ENCODE results near the gene FAM3C. TPM values are rescaled to one million over a fixed set of nuclear protein-coding genes. Genes with fewer than 3 reads are reported as not detected.
A peak's percentile ranks its signal among the peaks of the same experiment; 100 is the strongest.

Gene FAM3C
- total and polyA plus RNA-seq, 10 of the 15 experiments (the other 5 are each of a cell fraction or from before 2014, with no cell fraction given), result 11.0 to 110 (median 27.8) TPM

- no peak; the same call in 1 of the 2 replicates for TF ChIP-seq MLLT1 (IDR thresholded peaks at IDR 0.05)
- TF ChIP-seq TARDBP (IDR thresholded peaks at IDR 0.05; ENCODE audit: borderline replicate concordance), result no peak
- no peak for TF ChIP-seq HDGF (IDR thresholded peaks at IDR 0.05)
- TF ChIP-seq TCF7 (IDR thresholded peaks at IDR 0.05; ENCODE audit: borderline replicate concordance), result no peak
Observed at GRCh38 chr7:121384265-121384664, 11.8 kb downstream of the FAM3C start (continued).

GRCh38 chr7:121383235-121383910 is 12.7 kb downstream of the FAM3C start:
- no peaks in the 10 kb centered on the region; the same call in 1 of the 3 replicates for H3K9me3 ChIP-seq (replicated peaks; ENCODE audit: control insufficient read depth, insufficient read depth, low read length)
- ChIA-PET POLR2A (interaction anchor here (0.6 to 8.7 kb wide), 5 partner anchors 10 to 122 kb away, joined by 3 to 81 read pairs (median 7); partner anchors contain the start of gene FAM3C), SMC1A (ENCODE audit: uncharacterized antibody, unreplicated experiment) (interaction anchor here (0.9 to 13.5 kb wide), 8 partner anchors 8 to 164 kb away, joined by 3 to 281 read pairs (median 14); partner anchors contain the start of gene FAM3C), CTCF (interaction anchor here (1.1 to 12.1 kb wide), 7 partner anchors 9 to 147 kb away, joined by 3 to 87 read pairs (median 5); partner anchors contain the start of gene FAM3C), RAD21 (ENCODE audit: unreplicated experiment) (interaction anchor here (0.5 to 10.5 kb wide), 4 partner anchors 11 to 239 kb away, joined by 3 to 272 read pairs (median 124); partner anchors contain the start of gene FAM3C)
- no peak overlapping the region for H3K9ac ChIP-seq (ENCODE audit: control insufficient read depth, insufficient read depth, low read length)
- 0 out of 2 replicates have a peak overlapping the region, but pooled peaks have one; percentile 30 for H3K4me2 ChIP-seq (ENCODE audit: control insufficient read depth, insufficient read depth)
- H4K20me1 ChIP-seq (ENCODE audit: control insufficient read depth, insufficient read depth), result no peaks in the 10 kb centered on the region
- intact Hi-C loops (cut with micrococcal nuclease; ENCODE audit: unreplicated experiment) (loop anchor here (10.0 kb wide), 2 partner anchors 529 to 1251 kb away; partner anchors contain the start of gene TSPAN12), in situ Hi-C loops (cut with MboI) (loop anchor here (25.0 kb wide), 1 partner anchor 971 kb away; no protein-coding TSS in a partner anchor)
- peaks cover 38% of the 10 kb centered on the region for H3K4me1 ChIP-seq (ENCODE audit: control insufficient read depth, insufficient read depth, low read length)
- no peak for TF ChIP-seq PML (IDR thresholded peaks at IDR 0.05; ENCODE audit: low read length)
- TF ChIP-seq STAT3 (IDR thresholded peaks at IDR 0.05; ENCODE audit: low read depth, low read length), result no peak
- TF ChIP-seq ESRRA (IDR thresholded peaks at IDR 0.05; ENCODE audit: low read length), result no peak
- TF ChIP-seq ZBED1 (IDR thresholded peaks at IDR 0.05; ENCODE audit: borderline replicate concordance), result no peak
- TF ChIP-seq CHD1 (IDR thresholded peaks at IDR 0.05; ENCODE audit: low read depth, low read length), result no peak
- no peak for TF ChIP-seq ZBTB33 (IDR thresholded peaks at IDR 0.05)
- no peak for TF ChIP-seq MAX (IDR thresholded peaks at IDR 0.05; ENCODE audit: low read depth, low read length)
- TF ChIP-seq KDM1A (IDR thresholded peaks at IDR 0.05; ENCODE audit: borderline replicate concordance), result no peak
- TF ChIP-seq NKRF (conservative IDR thresholded peaks at IDR 0.05), result no peak
- no peaks in the 10 kb centered on the region for H3K27me3 ChIP-seq (replicated peaks in 1 of 2; ENCODE audit: control insufficient read depth in 2 of 2, insufficient read depth in 2 of 2, low read length in 1 of 2)
- H3K4me3 ChIP-seq, result no peak overlapping the region
- H2AFZ ChIP-seq (ENCODE audit: control insufficient read depth, low read depth, low read length), result no peak overlapping the region
- ATAC-seq (no peak), FAIRE-seq (no peak), DNase-seq (ENCODE audit: low read depth, low spot score) (no peak)
- H3K79me2 ChIP-seq (ENCODE audit: control insufficient read depth, insufficient read depth, low read length), result peaks cover 66% of the 10 kb centered on the region
- H3K36me3 ChIP-seq (ENCODE audit: control insufficient read depth in 2 of 2, insufficient read depth in 2 of 2, low read length in 1 of 2), result peaks cover 0 to 5% of the 10 kb centered on the region in 2 experiments; a peak in 2 of 4 replicates
- BruUV-seq (replicated peaks), result no TSS peak
- peak overlapping the region; percentile 34 for H3K27ac ChIP-seq (ENCODE audit: control insufficient read depth, insufficient read depth)
- 78% methylated on average over 2 of the region's 2 CpGs for WGBS (ENCODE audit: insufficient coverage, insufficient replicate concordance, low lambda C conversion rate, missing lambda C conversion rate)

All from GM12878 (cell line).